ENCODE measurements around the gene XPR1. TPM values are rescaled to one million over a fixed set of nuclear protein-coding genes. Genes with fewer than 3 reads are reported as not detected.
"Not testable (repeated sequence)": the region's sequence is repeated elsewhere in the genome, so short reads cannot be mapped to it uniquely, and the experiment has no call there.

XPR1 gene
- total RNA-seq, 3 donors from 2014 or later (not counting 1 experiment from before 2014, with no cell fraction given) = 14.8 to 18.2 (median 16.7) TPM

DNA sequence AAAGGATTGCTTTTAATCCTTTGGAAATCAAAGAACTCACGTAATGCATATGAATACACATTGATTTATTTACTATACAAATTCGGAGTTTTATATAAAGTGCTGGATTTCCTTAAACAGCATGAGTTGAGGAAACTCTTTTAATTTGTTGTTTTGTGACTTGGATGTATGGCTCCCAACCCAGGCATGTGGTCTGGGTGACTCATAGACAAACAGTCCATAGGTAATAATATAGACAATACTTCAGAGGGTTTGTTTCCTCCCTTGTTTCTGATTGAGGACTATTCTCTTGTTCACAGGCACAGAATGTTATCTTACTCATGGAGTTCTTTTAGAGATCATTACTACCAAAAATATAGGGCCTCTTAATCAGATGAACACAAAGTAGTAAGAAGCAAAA lies 43.8 kb downstream of the XPR1 start:
- no peaks in the 10 kb centered on the region for H3K27me3 ChIP-seq (ENCODE audit: control insufficient read depth, insufficient read depth, low read length)
- peaks cover 16% of the 10 kb centered on the region for H3K36me3 Mint-ChIP-seq
- H3K4me1 ChIP-seq (ENCODE audit: control insufficient read depth, insufficient read depth, low read length) = no peaks in the 10 kb centered on the region
- no peaks in the 10 kb centered on the region for H3K27me3 Mint-ChIP-seq (ENCODE audit: low read depth in 2 of 2)
- H3K27ac Mint-ChIP-seq = no peak overlapping the region
- WGBS (ENCODE audit: insufficient coverage) = 100% methylated on average over 1 of the region's 2 CpGs
- H3K4me3 Mint-ChIP-seq = no peak overlapping the region
- peaks cover 41 to 45% of the 10 kb centered on the region in 2 donors for H3K4me1 Mint-ChIP-seq
- H3K36me3 ChIP-seq (ENCODE audit: control insufficient read depth, insufficient read depth, low read length) = no peaks in the 10 kb centered on the region
- H3K4me3 ChIP-seq (ENCODE audit: low read length) = no peak overlapping the region
- H3K9me3 ChIP-seq (ENCODE audit: control insufficient read depth, insufficient read depth, low read length) = peaks cover 12% of the 10 kb centered on the region
- no peak for DNase-seq
- ATAC-seq = no peak
- intact Hi-C loops (cut with micrococcal nuclease) = no loop called here
- no peak overlapping the region for H3K27ac ChIP-seq (ENCODE audit: low read length)
- TF ChIP-seq, protein P1, sequence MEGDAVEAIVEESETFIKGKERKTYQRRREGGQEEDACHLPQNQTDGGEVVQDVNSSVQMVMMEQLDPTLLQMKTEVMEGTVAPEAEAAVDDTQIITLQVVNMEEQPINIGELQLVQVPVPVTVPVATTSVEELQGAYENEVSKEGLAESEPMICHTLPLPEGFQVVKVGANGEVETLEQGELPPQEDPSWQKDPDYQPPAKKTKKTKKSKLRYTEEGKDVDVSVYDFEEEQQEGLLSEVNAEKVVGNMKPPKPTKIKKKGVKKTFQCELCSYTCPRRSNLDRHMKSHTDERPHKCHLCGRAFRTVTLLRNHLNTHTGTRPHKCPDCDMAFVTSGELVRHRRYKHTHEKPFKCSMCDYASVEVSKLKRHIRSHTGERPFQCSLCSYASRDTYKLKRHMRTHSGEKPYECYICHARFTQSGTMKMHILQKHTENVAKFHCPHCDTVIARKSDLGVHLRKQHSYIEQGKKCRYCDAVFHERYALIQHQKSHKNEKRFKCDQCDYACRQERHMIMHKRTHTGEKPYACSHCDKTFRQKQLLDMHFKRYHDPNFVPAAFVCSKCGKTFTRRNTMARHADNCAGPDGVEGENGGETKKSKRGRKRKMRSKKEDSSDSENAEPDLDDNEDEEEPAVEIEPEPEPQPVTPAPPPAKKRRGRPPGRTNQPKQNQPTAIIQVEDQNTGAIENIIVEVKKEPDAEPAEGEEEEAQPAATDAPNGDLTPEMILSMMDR (IDR thresholded peaks at IDR 0.05) = no peak
- peaks cover 4 to 8% of the 10 kb centered on the region in 2 donors for H3K9me3 Mint-ChIP-seq

GRCh38 chr1:180680558-180681144 lies 48.8 kb downstream of the XPR1 start:
- TF ChIP-seq, protein P1 (IDR thresholded peaks at IDR 0.05) = no peak
- 95% methylated on average over 7 of the region's 7 CpGs for WGBS (ENCODE audit: insufficient coverage)
- ATAC-seq (no peak), DNase-seq (no peak)
- Histone ChIP-seq H3K36me3 (ENCODE audit: control insufficient read depth, insufficient read depth, low read length) (no peaks in the 10 kb centered on the region), H3K9me3 (ENCODE audit: control insufficient read depth, insufficient read depth, low read length) (peaks cover 4% of the 10 kb centered on the region), H3K27me3 (ENCODE audit: control insufficient read depth, insufficient read depth, low read length) (no peaks in the 10 kb centered on the region), H3K27ac (ENCODE audit: low read length) (no peak overlapping the region), H3K4me3 (ENCODE audit: low read length) (no peak overlapping the region), H3K4me1 (ENCODE audit: control insufficient read depth, insufficient read depth, low read length) (no peaks in the 10 kb centered on the region)
- Mint-ChIP-seq H3K36me3 (peaks cover 13% of the 10 kb centered on the region), H3K27me3 (ENCODE audit: low read depth in 2 of 2) (no peaks in the 10 kb centered on the region), H3K4me1 (peaks cover 30 to 32% of the 10 kb centered on the region in 2 donors), H3K9me3 (peaks cover 2 to 3% of the 10 kb centered on the region in 2 donors), H3K4me3 (no peak overlapping the region), H3K27ac (no peak overlapping the region)
- intact Hi-C loops (cut with micrococcal nuclease) = no loop called here

DNA sequence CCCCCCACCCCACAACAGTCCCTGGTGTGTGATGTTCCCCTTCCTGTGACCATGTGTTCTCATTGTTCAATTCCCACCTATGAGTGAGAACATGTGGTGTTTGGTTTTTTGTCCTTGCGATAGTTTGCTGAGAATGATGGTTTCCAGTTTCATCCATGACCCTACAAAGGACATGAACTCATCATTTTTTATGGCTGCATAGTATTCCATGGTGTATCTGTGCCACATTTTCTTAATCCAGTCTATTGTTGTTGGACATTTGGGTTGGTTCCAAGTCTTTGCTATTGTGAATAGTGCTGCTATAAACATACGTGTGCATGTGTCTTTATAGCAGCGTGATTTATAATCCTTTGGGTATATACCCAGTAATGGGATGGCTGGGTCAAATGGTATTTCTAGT lies 51.3 kb downstream of the XPR1 start:
- ATAC-seq; H3K36me3 ChIP-seq (ENCODE audit: control insufficient read depth, insufficient read depth, low read length); DNase-seq; H3K27ac Mint-ChIP-seq; H3K27me3 ChIP-seq (ENCODE audit: control insufficient read depth, insufficient read depth, low read length); H3K9me3 ChIP-seq (ENCODE audit: control insufficient read depth, insufficient read depth, low read length); H3K27me3 Mint-ChIP-seq (ENCODE audit: low read depth in 2 of 2); H3K27ac ChIP-seq (ENCODE audit: low read length); intact Hi-C loops (cut with micrococcal nuclease); H3K4me3 Mint-ChIP-seq; H3K4me1 ChIP-seq (ENCODE audit: control insufficient read depth, insufficient read depth, low read length); H3K9me3 Mint-ChIP-seq; H3K4me3 ChIP-seq (ENCODE audit: low read length): not testable (repeated sequence)
- peaks cover 13 to 19% of the 10 kb centered on the region in 2 donors for H3K4me1 Mint-ChIP-seq
- WGBS (ENCODE audit: insufficient coverage) = 100% methylated on average over 2 of the region's 3 CpGs
- peaks cover 22% of the 10 kb centered on the region for H3K36me3 Mint-ChIP-seq

DNA sequence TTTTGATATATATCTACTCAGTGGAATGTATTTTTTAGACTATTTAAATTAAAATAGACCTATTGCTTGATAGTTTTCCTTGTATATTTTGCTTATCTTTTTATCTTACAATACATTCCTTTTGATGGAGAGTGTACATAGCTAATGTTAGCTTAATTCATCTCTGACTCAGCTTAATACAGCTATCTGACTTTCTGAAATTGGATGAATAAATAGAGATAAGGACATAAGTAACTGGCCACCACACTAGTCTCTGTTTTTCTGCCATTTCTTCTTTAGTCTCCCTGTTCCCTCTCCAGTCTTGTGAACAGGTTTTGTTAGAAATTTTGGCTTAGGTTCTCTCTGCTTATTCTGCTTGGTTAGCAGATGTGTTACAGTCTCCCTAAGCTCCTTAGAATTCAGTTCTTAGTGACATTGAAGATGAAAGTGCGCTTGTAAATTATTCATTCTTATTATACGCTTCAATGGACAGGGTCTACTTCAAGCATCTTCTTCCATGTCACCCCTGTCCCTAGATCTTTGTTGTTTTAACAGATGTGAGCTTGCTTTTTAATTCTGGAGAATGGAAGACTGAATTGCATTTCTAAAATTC lies 59.6 kb downstream of the XPR1 start:
- WGBS (ENCODE audit: insufficient coverage) = 100% methylated on average over 1 of the region's 2 CpGs
- TF ChIP-seq, protein P1 (IDR thresholded peaks at IDR 0.05) = no peak
- no peaks in the 10 kb centered on the region for H3K27me3 ChIP-seq (ENCODE audit: control insufficient read depth, insufficient read depth, low read length)
- H3K27ac ChIP-seq (ENCODE audit: low read length) = no peak overlapping the region
- peaks cover 0 to 4% of the 10 kb centered on the region in 2 donors for H3K9me3 Mint-ChIP-seq
- H3K9me3 ChIP-seq (ENCODE audit: control insufficient read depth, insufficient read depth, low read length) = no peaks in the 10 kb centered on the region
- no peak overlapping the region for H3K4me3 Mint-ChIP-seq
- no peak overlapping the region for H3K27ac Mint-ChIP-seq
- DNase-seq (no peak), ATAC-seq (no peak)
- no peak overlapping the region for H3K4me3 ChIP-seq (ENCODE audit: low read length)
- peaks cover 1% of the 10 kb centered on the region for H3K36me3 Mint-ChIP-seq
- H3K36me3 ChIP-seq (ENCODE audit: control insufficient read depth, insufficient read depth, low read length) = no peaks in the 10 kb centered on the region
- no peaks in the 10 kb centered on the region for H3K4me1 ChIP-seq (ENCODE audit: control insufficient read depth, insufficient read depth, low read length)
- H3K27me3 Mint-ChIP-seq (ENCODE audit: low read depth in 2 of 2) = no peaks in the 10 kb centered on the region
- intact Hi-C loops (cut with micrococcal nuclease) = no loop called here
- H3K4me1 Mint-ChIP-seq = peaks cover 31% of the 10 kb centered on the region in 2 donors

Data from natural killer cell (primary cell).